ENCODE data around the gene KIR3DL1. TPM values are rescaled to one million over a fixed set of nuclear protein-coding genes. Genes with fewer than 3 reads are reported as not detected.
"Not testable (repeated sequence)": the region's sequence is repeated elsewhere in the genome, so short reads cannot be mapped to it uniquely, and the experiment has no call there.

KIR3DL1 gene
- total and polyA plus RNA-seq, 7 donors: 0.01 TPM; not detected in 6

DNA sequence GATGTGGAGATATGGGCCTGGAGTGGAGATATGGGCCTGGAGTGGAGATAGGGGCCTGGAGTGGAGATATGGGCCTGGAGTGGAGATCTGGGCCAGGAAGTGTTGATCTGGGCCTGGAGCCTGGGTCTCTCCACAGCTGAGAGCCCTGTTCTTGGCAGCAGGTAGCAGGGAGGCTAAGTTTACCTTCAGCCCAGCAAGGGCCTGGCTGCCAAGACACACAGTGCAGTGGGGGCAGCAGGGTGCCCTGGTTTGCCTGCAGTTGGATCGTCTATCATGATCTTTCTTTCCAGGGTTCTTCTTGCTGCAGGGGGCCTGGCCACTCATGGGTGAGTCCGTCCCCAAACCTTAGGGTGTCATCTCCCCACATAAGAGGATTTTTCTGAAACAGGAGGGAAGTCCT lies 34.7 kb downstream of the KIR3DL1 start:
- 44 to 71% (median 53%) methylated on average over 2 of the region's 2 CpGs for WGBS, 3 donors
- DNase-seq: no peak
- intact Hi-C loops (cut with DNase I): no loop called here
- TF ChIP-seq, protein P1, sequence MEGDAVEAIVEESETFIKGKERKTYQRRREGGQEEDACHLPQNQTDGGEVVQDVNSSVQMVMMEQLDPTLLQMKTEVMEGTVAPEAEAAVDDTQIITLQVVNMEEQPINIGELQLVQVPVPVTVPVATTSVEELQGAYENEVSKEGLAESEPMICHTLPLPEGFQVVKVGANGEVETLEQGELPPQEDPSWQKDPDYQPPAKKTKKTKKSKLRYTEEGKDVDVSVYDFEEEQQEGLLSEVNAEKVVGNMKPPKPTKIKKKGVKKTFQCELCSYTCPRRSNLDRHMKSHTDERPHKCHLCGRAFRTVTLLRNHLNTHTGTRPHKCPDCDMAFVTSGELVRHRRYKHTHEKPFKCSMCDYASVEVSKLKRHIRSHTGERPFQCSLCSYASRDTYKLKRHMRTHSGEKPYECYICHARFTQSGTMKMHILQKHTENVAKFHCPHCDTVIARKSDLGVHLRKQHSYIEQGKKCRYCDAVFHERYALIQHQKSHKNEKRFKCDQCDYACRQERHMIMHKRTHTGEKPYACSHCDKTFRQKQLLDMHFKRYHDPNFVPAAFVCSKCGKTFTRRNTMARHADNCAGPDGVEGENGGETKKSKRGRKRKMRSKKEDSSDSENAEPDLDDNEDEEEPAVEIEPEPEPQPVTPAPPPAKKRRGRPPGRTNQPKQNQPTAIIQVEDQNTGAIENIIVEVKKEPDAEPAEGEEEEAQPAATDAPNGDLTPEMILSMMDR (IDR thresholded peaks at IDR 0.05): no peak
- no peak for ATAC-seq
- no peak overlapping the region for H3K27ac ChIP-seq
- H3K4me3 ChIP-seq: no peak overlapping the region
- H3K36me3 ChIP-seq (ENCODE audit: insufficient read depth in 1 of 2, low read depth in 1 of 2): no peaks in the 10 kb centered on the region
- no peaks in the 10 kb centered on the region for H3K4me1 ChIP-seq
- H3K9me3 ChIP-seq: no peaks in the 10 kb centered on the region
- H3K27me3 ChIP-seq (ENCODE audit: insufficient read depth in 3 of 3, low read length in 2 of 3): no peaks in the 10 kb centered on the region

DNA sequence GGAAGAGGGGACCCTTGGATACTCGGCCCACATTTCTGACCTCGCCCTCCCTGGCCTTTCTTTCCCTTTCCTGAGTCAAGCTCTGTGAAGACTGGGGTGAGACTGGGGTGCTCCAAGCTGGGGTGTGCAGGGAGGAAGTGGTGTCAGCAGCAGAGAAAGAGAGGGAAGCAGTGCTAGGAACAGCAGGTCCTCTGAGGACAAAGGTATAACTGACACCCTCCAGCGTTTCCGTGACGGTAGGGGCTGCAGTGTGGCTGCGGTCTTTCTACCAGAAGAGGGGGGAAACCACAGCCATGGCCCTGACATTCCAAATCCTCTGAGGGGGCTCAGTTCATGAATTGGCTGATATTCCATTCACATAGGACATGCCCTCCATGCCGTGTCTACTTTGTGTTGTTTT lies 35.1 kb downstream of the KIR3DL1 start:
- Histone ChIP-seq H3K36me3 (ENCODE audit: insufficient read depth in 1 of 2, low read depth in 1 of 2) (no peaks in the 10 kb centered on the region), H3K9me3 (no peaks in the 10 kb centered on the region), H3K4me1 (no peaks in the 10 kb centered on the region), H3K27ac (no peak overlapping the region), H3K27me3 (ENCODE audit: insufficient read depth in 3 of 3, low read length in 2 of 3) (no peaks in the 10 kb centered on the region), H3K4me3 (no peak overlapping the region)
- no peak for ATAC-seq
- no peak for DNase-seq
- intact Hi-C loops (cut with DNase I): no loop called here
- 78 to 85% (median 79%) methylated on average over 7 of the region's 7 CpGs for WGBS, 3 donors
- TF ChIP-seq, protein P1 (IDR thresholded peaks at IDR 0.05): no peak

DNA sequence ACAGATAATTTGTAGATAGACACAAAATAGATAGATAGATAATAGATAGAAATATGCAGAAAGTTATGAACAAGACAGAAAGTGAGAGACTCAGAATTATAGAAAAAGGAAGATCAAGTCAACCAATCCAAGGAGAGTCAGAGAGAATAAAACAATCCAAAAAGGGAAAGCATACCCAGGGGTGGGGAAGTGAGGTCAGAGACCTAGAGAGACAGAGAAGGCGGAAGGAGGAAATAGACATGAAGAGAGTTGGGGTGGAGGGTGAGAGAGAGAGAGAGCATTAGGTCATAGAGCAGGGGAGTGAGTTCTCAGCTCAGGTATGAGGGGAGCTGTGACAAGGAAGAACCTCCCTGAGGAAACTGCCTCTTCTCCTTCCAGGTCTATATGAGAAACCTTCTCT lies 39.0 kb downstream of the KIR3DL1 start:
- H3K4me1 ChIP-seq; H3K4me3 ChIP-seq; H3K27me3 ChIP-seq (ENCODE audit: insufficient read depth in 3 of 3, low read length in 2 of 3); intact Hi-C loops (cut with DNase I); DNase-seq; ATAC-seq; H3K27ac ChIP-seq; H3K36me3 ChIP-seq (ENCODE audit: insufficient read depth in 1 of 2, low read depth in 1 of 2); H3K9me3 ChIP-seq: not testable (repeated sequence)
- WGBS, 3 donors: 38 to 63% (median 58%) methylated on average over 1 of the region's 1 CpG

DNA sequence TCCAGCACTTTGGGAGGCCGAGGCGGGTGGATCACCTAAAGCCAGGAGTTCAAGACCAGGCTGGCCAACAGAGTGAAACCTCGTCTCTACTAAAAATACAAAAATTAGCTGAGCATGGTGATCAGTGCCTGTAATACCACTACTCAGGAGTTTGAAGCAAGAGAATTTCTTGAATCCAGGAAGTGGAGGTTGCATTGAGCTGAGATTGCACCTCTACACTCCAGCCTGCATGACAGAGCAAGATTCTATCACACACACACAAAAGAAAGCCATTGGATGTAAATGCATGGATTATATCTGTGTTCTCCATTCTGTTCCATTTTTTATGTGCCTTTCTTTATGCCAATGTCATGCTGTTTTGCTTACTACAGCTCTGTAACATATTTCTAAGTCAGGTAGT lies 42.2 kb downstream of the KIR3DL1 start:
- H3K27me3 ChIP-seq (ENCODE audit: insufficient read depth in 3 of 3, low read length in 2 of 3); H3K27ac ChIP-seq; ATAC-seq; intact Hi-C loops (cut with DNase I); H3K9me3 ChIP-seq; H3K4me3 ChIP-seq; H3K4me1 ChIP-seq; DNase-seq; H3K36me3 ChIP-seq (ENCODE audit: insufficient read depth in 1 of 2, low read depth in 1 of 2): not testable (repeated sequence)
- WGBS, 3 donors: 52 to 79% (median 75%) methylated on average over 1 to 3 of the region's 3 CpGs

DNA sequence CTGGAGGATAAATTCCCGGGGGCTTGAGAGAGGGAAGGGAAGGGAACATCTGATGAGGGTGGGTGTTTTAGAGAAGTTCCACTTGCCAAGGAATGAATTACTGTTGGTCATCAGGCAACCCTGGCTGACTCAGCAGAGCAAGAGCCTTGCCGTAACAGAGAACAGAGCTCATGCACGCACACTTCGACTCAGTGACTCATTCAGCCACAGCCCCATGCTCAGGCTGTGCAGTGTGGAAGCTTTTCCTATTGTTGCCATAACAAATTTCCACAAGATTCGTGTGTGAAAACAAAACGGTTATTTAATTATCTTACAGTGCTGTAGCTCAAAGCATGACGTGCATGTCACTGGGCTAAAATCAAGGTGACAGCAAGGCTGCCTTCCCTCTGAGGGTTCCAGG lies 43.2 kb downstream of the KIR3DL1 start:
- DNase-seq; H3K9me3 ChIP-seq; intact Hi-C loops (cut with DNase I); ATAC-seq; H3K27me3 ChIP-seq (ENCODE audit: insufficient read depth in 3 of 3, low read length in 2 of 3); H3K4me3 ChIP-seq; H3K27ac ChIP-seq; H3K4me1 ChIP-seq; H3K36me3 ChIP-seq (ENCODE audit: insufficient read depth in 1 of 2, low read depth in 1 of 2): not testable (repeated sequence)
- WGBS, 3 donors: 71 to 78% (median 76%) methylated on average over 7 of the region's 7 CpGs

DNA sequence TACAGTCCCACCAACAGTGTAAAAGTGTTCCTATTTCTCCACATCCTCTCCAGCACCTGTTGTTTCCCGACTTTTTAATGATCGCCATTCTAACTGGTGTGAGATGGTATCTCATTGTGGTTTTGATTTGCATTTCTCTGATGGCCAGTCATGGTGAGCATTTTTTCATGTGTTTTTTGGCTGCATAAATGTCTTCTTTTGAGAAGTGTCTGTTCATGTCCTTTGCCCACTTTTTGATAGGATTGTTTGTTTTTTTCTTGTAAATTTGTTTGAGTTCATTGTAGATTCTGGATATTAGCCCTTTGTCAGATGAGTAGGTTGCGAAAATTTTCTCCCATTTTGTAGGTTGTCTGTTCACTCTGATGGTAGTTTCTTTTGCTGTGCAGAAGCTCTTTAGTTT lies 47.2 kb downstream of the KIR3DL1 start:
- intact Hi-C loops (cut with DNase I): not testable (repeated sequence)

DNA sequence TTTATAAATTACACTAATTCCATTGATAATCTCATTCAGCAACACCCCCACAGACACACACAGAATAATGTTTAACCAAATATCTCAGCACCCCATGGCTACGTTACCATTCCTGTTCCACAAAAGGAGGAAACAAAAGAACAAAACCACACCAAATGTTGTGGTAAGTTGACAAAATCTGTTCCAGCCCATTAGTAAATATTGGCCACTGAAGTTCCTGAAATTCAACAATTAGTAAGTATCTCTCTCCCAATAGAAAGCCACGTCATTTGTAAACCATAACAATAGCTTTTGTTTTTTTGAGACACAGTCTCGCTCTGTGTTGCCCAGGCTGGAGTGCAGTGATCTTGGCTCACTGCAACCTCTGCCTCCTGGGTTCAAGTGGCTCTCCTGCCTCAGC lies 55.4 kb downstream of the KIR3DL1 start:
- H3K36me3 ChIP-seq (ENCODE audit: insufficient read depth in 1 of 2, low read depth in 1 of 2): no peaks in the 10 kb centered on the region
- WGBS, 3 donors: 71 to 82% (median 80%) methylated on average over 3 of the region's 3 CpGs
- H3K4me1 ChIP-seq: no peaks in the 10 kb centered on the region
- no peaks in the 10 kb centered on the region for H3K9me3 ChIP-seq
- ATAC-seq: no peak
- no peak overlapping the region for H3K4me3 ChIP-seq
- DNase-seq: no peak
- no peaks in the 10 kb centered on the region for H3K27me3 ChIP-seq (ENCODE audit: insufficient read depth in 3 of 3, low read length in 2 of 3)
- TF ChIP-seq, protein P1 (IDR thresholded peaks at IDR 0.05): no peak
- intact Hi-C loops (cut with DNase I): no loop called here
- H3K27ac ChIP-seq: no peak overlapping the region

More for the DNA sequence above, 47.2 kb downstream of the KIR3DL1 start:
- H3K9me3 ChIP-seq; H3K4me1 ChIP-seq; DNase-seq; ATAC-seq; H3K27me3 ChIP-seq (ENCODE audit: insufficient read depth in 3 of 3, low read length in 2 of 3); H3K4me3 ChIP-seq; H3K27ac ChIP-seq; H3K36me3 ChIP-seq (ENCODE audit: insufficient read depth in 1 of 2, low read depth in 1 of 2): not testable (repeated sequence)
- 85 to 100% methylated on average over 1 to 2 of the region's 3 CpGs; no CpG with 5 or more reads in 1 of the 3 donors for WGBS, 3 donors
